ENCODE results near the gene TAF1C. TPM values are rescaled to one million over a fixed set of nuclear protein-coding genes. Genes with fewer than 3 reads are reported as not detected.

The TAF1C gene
- total and polyA plus RNA-seq, 2 experiments from 2014 or later, result 37.2 to 57.4 TPM

DNA sequence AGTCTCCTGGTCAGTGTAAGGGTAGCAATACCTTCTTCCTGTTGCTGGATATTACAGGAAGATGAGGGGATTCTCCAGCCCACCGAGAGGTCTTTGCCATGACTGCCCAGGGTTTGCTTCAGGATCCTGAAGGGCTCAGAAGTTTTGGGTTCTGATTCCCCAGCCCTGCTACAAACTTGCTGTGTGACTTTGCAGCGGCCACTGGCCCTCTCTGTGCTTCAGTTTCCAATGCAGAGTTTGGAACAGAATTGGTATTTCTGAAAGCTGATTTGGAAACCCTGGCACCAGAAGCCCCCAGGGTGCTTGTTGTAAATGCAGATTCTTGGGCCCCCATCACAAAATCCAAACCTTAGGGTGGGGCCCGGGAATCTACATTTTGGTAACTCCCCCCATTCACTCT is 38.3 kb upstream of the TAF1C start:
- Mint-ChIP-seq H3K27ac (no peak overlapping the region), H3K4me3 (no peak overlapping the region), H3K36me3 (ENCODE audit: low read depth) (peaks cover 2% of the 10 kb centered on the region; the same call in 1 of the 3 replicates), H3K4me1 (peaks cover 13% of the 10 kb centered on the region), H3K27me3 (ENCODE audit: insufficient read depth, low read depth, poor library complexity) (peaks cover 10% of the 10 kb centered on the region), H3K9me3 (no peaks in the 10 kb centered on the region; the same call in 2 of the 3 replicates)
- Histone ChIP-seq H3K27ac (ENCODE audit: low read depth) (no peak overlapping the region), H3K4me3 (no peak overlapping the region), H3K36me3 (ENCODE audit: insufficient read depth) (no peaks in the 10 kb centered on the region), H4K20me1 (replicated peaks; ENCODE audit: insufficient read depth) (no peaks in the 10 kb centered on the region), H3F3A (replicated peaks; ENCODE audit: low read depth) (no peaks in the 10 kb centered on the region), H3K9me2 (ENCODE audit: insufficient read depth) (no peaks in the 10 kb centered on the region), H3K4me2 (no peak overlapping the region), H3K4me1 (ENCODE audit: insufficient read depth) (peaks cover 4% of the 10 kb centered on the region), H3K79me2 (replicated peaks; ENCODE audit: insufficient read depth) (no peaks in the 10 kb centered on the region), H3K27me3 (ENCODE audit: insufficient read depth) (no peaks in the 10 kb centered on the region), H2AFZ (no peak overlapping the region)
- no peak for TF ChIP-seq STAT1 (IDR thresholded peaks at IDR 0.05; ENCODE audit: unreplicated experiment)
- no peak for TF ChIP-seq ETS1 (IDR thresholded peaks at IDR 0.05)
- no peak for TF ChIP-seq CTCF (conservative IDR thresholded peaks at IDR 0.05; ENCODE audit: low read depth in 2 of 2)
- TF ChIP-seq CREB1 (CRISPR knock-in tag; IDR thresholded peaks at IDR 0.05; ENCODE audit: low read depth), result no peak
- TF ChIP-seq EZH2phosphoT487 (IDR thresholded peaks at IDR 0.05; ENCODE audit: unreplicated experiment), result no peak
- TF ChIP-seq ZNF114 (CRISPR knock-in tag; IDR thresholded peaks at IDR 0.05), result no peak
- TF ChIP-seq, protein P1, sequence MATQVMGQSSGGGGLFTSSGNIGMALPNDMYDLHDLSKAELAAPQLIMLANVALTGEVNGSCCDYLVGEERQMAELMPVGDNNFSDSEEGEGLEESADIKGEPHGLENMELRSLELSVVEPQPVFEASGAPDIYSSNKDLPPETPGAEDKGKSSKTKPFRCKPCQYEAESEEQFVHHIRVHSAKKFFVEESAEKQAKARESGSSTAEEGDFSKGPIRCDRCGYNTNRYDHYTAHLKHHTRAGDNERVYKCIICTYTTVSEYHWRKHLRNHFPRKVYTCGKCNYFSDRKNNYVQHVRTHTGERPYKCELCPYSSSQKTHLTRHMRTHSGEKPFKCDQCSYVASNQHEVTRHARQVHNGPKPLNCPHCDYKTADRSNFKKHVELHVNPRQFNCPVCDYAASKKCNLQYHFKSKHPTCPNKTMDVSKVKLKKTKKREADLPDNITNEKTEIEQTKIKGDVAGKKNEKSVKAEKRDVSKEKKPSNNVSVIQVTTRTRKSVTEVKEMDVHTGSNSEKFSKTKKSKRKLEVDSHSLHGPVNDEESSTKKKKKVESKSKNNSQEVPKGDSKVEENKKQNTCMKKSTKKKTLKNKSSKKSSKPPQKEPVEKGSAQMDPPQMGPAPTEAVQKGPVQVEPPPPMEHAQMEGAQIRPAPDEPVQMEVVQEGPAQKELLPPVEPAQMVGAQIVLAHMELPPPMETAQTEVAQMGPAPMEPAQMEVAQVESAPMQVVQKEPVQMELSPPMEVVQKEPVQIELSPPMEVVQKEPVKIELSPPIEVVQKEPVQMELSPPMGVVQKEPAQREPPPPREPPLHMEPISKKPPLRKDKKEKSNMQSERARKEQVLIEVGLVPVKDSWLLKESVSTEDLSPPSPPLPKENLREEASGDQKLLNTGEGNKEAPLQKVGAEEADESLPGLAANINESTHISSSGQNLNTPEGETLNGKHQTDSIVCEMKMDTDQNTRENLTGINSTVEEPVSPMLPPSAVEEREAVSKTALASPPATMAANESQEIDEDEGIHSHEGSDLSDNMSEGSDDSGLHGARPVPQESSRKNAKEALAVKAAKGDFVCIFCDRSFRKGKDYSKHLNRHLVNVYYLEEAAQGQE (IDR thresholded peaks at IDR 0.05; ENCODE audit: unreplicated experiment), result no peak
- no peak for TF ChIP-seq JUNB (IDR thresholded peaks at IDR 0.05; ENCODE audit: unreplicated experiment)
- TF ChIP-seq, protein P2, sequence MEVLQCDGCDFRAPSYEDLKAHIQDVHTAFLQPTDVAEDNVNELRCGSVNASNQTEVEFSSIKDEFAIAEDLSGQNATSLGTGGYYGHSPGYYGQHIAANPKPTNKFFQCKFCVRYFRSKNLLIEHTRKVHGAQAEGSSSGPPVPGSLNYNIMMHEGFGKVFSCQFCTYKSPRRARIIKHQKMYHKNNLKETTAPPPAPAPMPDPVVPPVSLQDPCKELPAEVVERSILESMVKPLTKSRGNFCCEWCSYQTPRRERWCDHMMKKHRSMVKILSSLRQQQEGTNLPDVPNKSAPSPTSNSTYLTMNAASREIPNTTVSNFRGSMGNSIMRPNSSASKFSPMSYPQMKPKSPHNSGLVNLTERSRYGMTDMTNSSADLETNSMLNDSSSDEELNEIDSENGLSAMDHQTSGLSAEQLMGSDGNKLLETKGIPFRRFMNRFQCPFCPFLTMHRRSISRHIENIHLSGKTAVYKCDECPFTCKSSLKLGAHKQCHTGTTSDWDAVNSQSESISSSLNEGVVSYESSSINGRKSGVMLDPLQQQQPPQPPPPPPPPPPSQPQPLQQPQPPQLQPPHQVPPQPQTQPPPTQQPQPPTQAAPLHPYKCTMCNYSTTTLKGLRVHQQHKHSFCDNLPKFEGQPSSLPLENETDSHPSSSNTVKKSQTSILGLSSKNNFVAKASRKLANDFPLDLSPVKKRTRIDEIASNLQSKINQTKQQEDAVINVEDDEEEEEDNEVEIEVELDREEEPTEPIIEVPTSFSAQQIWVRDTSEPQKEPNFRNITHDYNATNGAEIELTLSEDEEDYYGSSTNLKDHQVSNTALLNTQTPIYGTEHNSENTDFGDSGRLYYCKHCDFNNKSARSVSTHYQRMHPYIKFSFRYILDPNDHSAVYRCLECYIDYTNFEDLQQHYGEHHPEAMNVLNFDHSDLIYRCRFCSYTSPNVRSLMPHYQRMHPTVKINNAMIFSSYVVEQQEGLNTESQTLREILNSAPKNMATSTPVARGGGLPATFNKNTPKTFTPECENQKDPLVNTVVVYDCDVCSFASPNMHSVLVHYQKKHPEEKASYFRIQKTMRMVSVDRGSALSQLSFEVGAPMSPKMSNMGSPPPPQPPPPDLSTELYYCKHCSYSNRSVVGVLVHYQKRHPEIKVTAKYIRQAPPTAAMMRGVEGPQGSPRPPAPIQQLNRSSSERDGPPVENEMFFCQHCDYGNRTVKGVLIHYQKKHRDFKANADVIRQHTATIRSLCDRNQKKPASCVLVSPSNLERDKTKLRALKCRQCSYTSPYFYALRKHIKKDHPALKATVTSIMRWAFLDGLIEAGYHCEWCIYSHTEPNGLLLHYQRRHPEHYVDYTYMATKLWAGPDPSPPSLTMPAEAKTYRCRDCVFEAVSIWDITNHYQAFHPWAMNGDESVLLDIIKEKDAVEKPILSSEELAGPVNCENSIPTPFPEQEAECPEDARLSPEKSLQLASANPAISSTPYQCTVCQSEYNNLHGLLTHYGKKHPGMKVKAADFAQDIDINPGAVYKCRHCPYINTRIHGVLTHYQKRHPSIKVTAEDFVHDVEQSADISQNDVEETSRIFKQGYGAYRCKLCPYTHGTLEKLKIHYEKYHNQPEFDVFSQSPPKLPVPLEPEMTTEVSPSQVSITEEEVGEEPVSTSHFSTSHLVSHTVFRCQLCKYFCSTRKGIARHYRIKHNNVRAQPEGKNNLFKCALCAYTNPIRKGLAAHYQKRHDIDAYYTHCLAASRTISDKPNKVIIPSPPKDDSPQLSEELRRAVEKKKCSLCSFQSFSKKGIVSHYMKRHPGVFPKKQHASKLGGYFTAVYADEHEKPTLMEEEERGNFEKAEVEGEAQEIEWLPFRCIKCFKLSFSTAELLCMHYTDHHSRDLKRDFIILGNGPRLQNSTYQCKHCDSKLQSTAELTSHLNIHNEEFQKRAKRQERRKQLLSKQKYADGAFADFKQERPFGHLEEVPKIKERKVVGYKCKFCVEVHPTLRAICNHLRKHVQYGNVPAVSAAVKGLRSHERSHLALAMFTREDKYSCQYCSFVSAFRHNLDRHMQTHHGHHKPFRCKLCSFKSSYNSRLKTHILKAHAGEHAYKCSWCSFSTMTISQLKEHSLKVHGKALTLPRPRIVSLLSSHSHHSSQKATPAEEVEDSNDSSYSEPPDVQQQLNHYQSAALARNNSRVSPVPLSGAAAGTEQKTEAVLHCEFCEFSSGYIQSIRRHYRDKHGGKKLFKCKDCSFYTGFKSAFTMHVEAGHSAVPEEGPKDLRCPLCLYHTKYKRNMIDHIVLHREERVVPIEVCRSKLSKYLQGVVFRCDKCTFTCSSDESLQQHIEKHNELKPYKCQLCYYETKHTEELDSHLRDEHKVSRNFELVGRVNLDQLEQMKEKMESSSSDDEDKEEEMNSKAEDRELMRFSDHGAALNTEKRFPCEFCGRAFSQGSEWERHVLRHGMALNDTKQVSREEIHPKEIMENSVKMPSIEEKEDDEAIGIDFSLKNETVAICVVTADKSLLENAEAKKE (CRISPR knock-in tag; IDR thresholded peaks at IDR 0.05), result no peak
- no peak for TF ChIP-seq ZNF331 (CRISPR knock-in tag; IDR thresholded peaks at IDR 0.05; ENCODE audit: low read depth)
- no peak for TF ChIP-seq EZH2 (IDR thresholded peaks at IDR 0.05; ENCODE audit: low read depth, unreplicated experiment)
- no peak for TF ChIP-seq POLR2AphosphoS5 (IDR thresholded peaks at IDR 0.05; ENCODE audit: low read depth)
- no peak for TF ChIP-seq NANOG (IDR thresholded peaks at IDR 0.05; ENCODE audit: borderline replicate concordance)
- no peak for DNase-seq (ENCODE audit: low spot score)
- ATAC-seq, result no peak

Measured in GM23338 (cell line).